Calu3 (cell line): ENCODE results near the gene MRPS5. TPM values are rescaled to one million over a fixed set of nuclear protein-coding genes. Genes with fewer than 3 reads are reported as not detected.
A peak's percentile ranks its signal among the peaks of the same experiment; 100 is the strongest.

Source experiments
- Bru-seq: library from RNA; stranded (reverse); fragments of 400-500 nt; gene quantifications from one replicate; lab custom pipeline; 2021; lab: Mats Ljungman, UMichigan
- BruChase-seq, 2 experiments: library from RNA; stranded (reverse); fragments of 400-500 nt; gene quantifications; one replicate each; lab custom pipeline; 2021; lab: Mats Ljungman, UMichigan
- BruUV-seq: library from RNA; stranded (reverse); fragments of 400-500 nt; replicated peaks from 2 replicates; lab custom pipeline; 2021; lab: Mats Ljungman, UMichigan
- CTCF ChIA-PET: fragments of 300-600 bp; sonication (Branson Sonifier 250); formaldehyde crosslinking; loops from one replicate; lab custom pipeline; 2022; ENCODE audit warnings: antibody characterized with exemption; lab: Charles Lee
- DNase-seq: peaks from one replicate; pipeline ENCODE4 v3.0.0; 2022
- H3K27ac Mint-ChIP-seq: one replicate; pipeline ENCODE4 v1.8.0; 2022; ENCODE audit warnings: mixed read lengths; ENCODE audit not compliant: unreplicated experiment
- H3K27me3 Mint-ChIP-seq: one replicate; pipeline ENCODE4 v1.8.0; 2022; ENCODE audit warnings: mixed read lengths; ENCODE audit not compliant: unreplicated experiment
- H3K36me3 Mint-ChIP-seq: one replicate; pipeline ENCODE4 v1.8.0; 2022; ENCODE audit warnings: mild to moderate bottlenecking, moderate library complexity, mixed read lengths; ENCODE audit not compliant: insufficient read depth, unreplicated experiment
- H3K4me1 Mint-ChIP-seq: one replicate; pipeline ENCODE4 v1.8.0; 2022; ENCODE audit warnings: mild to moderate bottlenecking, low read depth, mixed read lengths; ENCODE audit not compliant: unreplicated experiment
- H3K4me3 Mint-ChIP-seq: one replicate; pipeline ENCODE4 v1.8.0; 2022; ENCODE audit warnings: mild to moderate bottlenecking, low read depth, moderate library complexity, mixed read lengths; ENCODE audit not compliant: unreplicated experiment
- H3K9me3 Mint-ChIP-seq: one replicate; pipeline ENCODE4 v1.8.0; 2022; ENCODE audit warnings: low read depth, mixed read lengths; ENCODE audit not compliant: unreplicated experiment
- CTCF ChIP-seq: fragments of 200-600 bp; IDR thresholded peaks from one replicate; pipeline ENCODE4 v1.8.0; 2022; ENCODE audit warnings: antibody characterized with exemption; ENCODE audit not compliant: unreplicated experiment
- intact Hi-C: fragments of 100-400 bp; cut with micrococcal nuclease; formaldehyde crosslinking; loops from one replicate; pipeline ENCODE4 v1.10.0; 2022; ENCODE audit not compliant: unreplicated experiment
- long read RNA-seq: library from polyadenylated mRNA; stranded (forward); transcript quantifications from one replicate; pipeline ENCODE4 v2.0.0, GENCODE V29; 2022
- total RNA-seq: library from RNA; stranded (reverse); gene quantifications from 2 replicates; pipeline ENCODE4 v1.2.3, GENCODE V29; 2022

MRPS5 gene
- total RNA-seq: 67.9 and 71.5 TPM in 2 replicates
- Bru-seq, nascent RNA: percentile 84 among the genes with signal in this experiment
- percentile 81 among the genes with signal in this experiment for BruChase-seq, experiment 1, labeled RNA remaining after a 6-hour chase
- BruChase-seq, experiment 2, labeled RNA remaining after a 2-hour chase: percentile 80 among the genes with signal in this experiment
- long read RNA-seq, transcript MRPS5-201 (12 exons, 1,652 nt): major isoform, 96 of 109 reads
- long read RNA-seq, partial matches to known transcripts: 4 of 109 reads
- long read RNA-seq, other reads (novel, unspliced or antisense): 6 of 109 reads

DNA sequence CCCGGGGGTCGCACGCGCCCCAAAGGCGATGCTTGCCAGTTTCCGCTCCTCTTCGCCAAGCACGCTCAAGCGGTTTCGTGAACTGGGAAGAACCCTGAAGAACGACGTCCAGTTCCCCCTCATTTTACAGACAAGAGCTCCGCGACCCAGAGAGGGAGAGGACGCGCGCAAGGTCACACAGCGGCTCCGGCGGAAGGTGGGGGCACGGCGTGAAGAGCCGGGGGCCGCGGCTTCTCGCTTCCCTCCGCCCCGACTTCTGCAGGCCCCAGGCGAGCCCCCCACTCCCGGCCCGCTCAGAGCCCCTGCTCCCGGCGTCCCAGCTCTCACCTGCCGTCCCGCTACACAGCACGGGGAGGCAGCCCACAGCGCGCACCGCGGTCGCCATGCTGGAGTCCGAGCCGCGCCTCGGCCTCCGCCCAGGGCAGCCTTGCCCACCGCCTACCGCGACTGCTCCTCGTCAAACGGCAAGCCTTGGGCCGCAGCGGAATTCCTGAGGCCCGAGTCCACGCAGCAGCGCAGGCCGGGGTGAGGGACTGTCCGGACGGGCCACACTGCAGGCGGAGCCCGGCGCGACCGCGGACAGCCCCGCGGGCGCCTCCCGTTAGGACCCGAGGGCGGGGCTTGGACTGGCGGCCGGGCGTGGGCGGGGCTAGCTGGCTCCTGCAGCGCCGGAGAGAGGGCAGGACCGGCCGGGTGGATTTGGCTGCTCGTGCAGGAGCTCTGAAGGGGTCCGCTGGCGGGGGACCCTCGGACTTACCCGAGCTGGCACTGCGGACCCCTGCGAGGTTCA is at the start of gene MRPS5:
TSS of gene MRPS5 (minus strand) at position 402 of the 790 bp plus-strand sequence. CDS start at position 385, 17 bp downstream.
- CTCF ChIA-PET: interaction anchor here (0.7 to 1.7 kb wide), 5 partner anchors 38 to 194 kb away, joined by 3 to 7 read pairs (median 3); partner anchors contain the start of genes ZNF2 and ZNF514
- intact Hi-C loops: loop anchor here (5.0 kb wide), 1 partner anchor 86 kb away; the partner anchor contains the start of gene ZNF892
- peak; percentile 93 for DNase-seq
- Mint-ChIP-seq H3K36me3 (peaks cover 34% of the 10 kb centered on the region), H3K27ac (peak within 1 kb of the TSS; percentile 91), H3K4me1 (peaks cover 17% of the 10 kb centered on the region), H3K4me3 (peak within 1 kb of the TSS; percentile 85), H3K27me3 (no peaks in the 10 kb centered on the region), H3K9me3 (no peaks in the 10 kb centered on the region)
- BruUV-seq: no TSS peak
- TF ChIP-seq CTCF: no peak

- intact Hi-C loops: no loop called here
- Mint-ChIP-seq H3K36me3 (peaks cover 17% of the 10 kb centered on the region), H3K27ac (peak overlapping the region; percentile 95), H3K4me3 (peak overlapping the region; percentile 93), H3K9me3 (no peaks in the 10 kb centered on the region), H3K4me1 (peaks cover 21% of the 10 kb centered on the region), H3K27me3 (no peaks in the 10 kb centered on the region)
- no peak for TF ChIP-seq CTCF
- DNase-seq: no peak
- BruUV-seq: TSS peak; percentile 57
- CTCF ChIA-PET: no interaction called here
These were observed 44.6 kb upstream of the MRPS5 start for GRCh38 chr2:95166065-95166763.

DNA sequence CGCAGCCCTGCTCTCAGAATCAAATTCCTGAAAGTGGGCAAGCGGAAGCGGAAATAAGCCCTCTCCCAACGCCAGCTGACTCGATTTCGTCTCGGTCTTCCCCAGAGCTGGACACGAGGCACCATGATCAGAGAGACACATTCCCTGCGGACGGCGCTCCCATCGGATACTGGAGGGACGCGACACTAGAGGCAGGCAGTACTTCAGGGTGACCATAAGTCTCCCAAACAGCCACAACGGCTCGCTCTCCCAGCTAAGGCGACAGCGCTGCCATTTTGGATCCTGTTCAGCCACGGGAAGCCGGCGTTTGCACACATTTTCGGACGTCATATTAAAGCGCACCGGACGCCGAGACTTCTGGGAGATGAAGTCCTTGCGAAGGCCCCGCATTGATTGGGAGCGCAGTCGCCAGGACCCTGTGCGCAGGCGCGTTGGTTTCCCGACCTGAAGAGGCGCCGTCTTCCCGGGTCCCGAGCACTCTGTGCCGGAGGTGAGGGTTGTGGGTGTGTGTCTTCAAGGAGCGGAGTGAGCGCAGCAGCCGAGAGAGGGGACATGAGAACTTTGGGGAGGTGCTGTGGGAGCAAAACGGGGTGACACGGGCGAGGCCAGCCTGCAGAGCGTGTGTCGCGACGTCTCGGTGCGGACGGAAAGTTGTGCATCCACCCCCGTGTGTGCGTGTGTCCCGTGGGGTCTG is 43.9 kb upstream of the MRPS5 start, which contains the start of gene ZNF2:
TSS of gene ZNF2 (plus strand) at position 439 of the 694 bp plus-strand sequence. CDS start 10,418 bp downstream, outside the sequence.
- H3K4me1 Mint-ChIP-seq: peaks cover 21% of the 10 kb centered on the region
- H3K27ac Mint-ChIP-seq: peak within 1 kb of the TSS; percentile 95
- peaks cover 17% of the 10 kb centered on the region for H3K36me3 Mint-ChIP-seq
- BruUV-seq: no TSS peak
- no peaks in the 10 kb centered on the region for H3K27me3 Mint-ChIP-seq
- no peak for TF ChIP-seq CTCF
- intact Hi-C loops: no loop called here
- DNase-seq: peak; percentile 95
- CTCF ChIA-PET: interaction anchor here (0.8 kb wide), 1 partner anchor 44 kb away, joined by 3 read pairs; the partner anchor contains the start of gene MRPS5
- H3K4me3 Mint-ChIP-seq: peak within 1 kb of the TSS; percentile 93
- H3K9me3 Mint-ChIP-seq: no peaks in the 10 kb centered on the region
